Retinal pigment epithelial cell (primary cell): ENCODE results near the gene COL4A1.

Experiments
- DNase-seq: peaks from one replicate; pipeline ENCODE4 v3.0.0-alpha.2; 2010; ENCODE audit warnings: low read depth
- H3K4me3 ChIP-seq: 2 replicates; pipeline ENCODE4 v1.5.1; 2011; ENCODE audit warnings: mild to moderate bottlenecking, low read length, control low read depth, moderate library complexity
- TF ChIP-seq, protein P1 (sequence below): conservative IDR thresholded peaks from 2 replicates; pipeline ENCODE4 v1.5.1; 2011; ENCODE audit warnings: low read depth, low read length, control low read depth, inconsistent platforms

COL4A1 gene

DNA sequence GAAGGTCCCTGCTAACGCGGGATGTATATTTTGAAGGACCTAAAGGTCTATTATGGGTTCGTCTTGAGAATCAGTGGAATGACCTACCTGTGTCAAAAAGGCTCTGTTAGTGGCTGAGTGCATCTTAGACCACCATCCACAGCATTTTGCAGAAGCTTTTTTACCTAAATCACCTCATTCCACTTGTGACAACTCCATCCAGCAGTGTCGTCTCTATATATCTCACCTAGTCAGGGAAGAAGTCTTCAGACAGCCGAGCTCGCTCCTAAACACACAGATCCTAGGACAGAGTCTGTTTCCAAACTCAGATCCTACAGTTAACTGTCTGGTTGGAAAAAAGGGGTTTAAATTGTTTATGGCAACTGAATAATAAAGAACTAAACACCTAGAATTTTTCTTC is 33.7 kb downstream of the COL4A1 start:
- DNase-seq = no peak
- no peak overlapping the region for H3K4me3 ChIP-seq
- TF ChIP-seq, protein P1, sequence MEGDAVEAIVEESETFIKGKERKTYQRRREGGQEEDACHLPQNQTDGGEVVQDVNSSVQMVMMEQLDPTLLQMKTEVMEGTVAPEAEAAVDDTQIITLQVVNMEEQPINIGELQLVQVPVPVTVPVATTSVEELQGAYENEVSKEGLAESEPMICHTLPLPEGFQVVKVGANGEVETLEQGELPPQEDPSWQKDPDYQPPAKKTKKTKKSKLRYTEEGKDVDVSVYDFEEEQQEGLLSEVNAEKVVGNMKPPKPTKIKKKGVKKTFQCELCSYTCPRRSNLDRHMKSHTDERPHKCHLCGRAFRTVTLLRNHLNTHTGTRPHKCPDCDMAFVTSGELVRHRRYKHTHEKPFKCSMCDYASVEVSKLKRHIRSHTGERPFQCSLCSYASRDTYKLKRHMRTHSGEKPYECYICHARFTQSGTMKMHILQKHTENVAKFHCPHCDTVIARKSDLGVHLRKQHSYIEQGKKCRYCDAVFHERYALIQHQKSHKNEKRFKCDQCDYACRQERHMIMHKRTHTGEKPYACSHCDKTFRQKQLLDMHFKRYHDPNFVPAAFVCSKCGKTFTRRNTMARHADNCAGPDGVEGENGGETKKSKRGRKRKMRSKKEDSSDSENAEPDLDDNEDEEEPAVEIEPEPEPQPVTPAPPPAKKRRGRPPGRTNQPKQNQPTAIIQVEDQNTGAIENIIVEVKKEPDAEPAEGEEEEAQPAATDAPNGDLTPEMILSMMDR = no peak

DNA sequence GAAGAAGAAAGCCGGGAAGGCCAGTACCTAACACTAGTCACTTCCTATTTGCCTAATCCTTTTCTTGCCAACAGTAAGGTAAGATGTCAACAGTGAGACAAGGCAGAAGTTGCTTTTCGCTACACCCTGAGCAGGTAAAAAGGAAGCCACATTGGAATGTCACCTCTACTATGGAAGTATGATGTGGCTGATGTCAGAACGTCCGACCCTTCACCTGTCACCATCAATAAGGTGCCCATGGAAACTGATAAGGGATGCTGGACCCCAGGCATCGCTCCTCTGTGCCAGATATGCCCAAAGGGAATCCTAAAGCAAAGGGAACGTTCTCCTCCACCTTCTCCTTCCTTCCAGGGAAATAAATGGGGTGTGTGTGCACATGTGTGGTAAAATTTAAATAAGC is 34.3 kb downstream of the COL4A1 start:
- no peak for DNase-seq
- no peak overlapping the region for H3K4me3 ChIP-seq
- TF ChIP-seq, protein P1 = no peak

DNA sequence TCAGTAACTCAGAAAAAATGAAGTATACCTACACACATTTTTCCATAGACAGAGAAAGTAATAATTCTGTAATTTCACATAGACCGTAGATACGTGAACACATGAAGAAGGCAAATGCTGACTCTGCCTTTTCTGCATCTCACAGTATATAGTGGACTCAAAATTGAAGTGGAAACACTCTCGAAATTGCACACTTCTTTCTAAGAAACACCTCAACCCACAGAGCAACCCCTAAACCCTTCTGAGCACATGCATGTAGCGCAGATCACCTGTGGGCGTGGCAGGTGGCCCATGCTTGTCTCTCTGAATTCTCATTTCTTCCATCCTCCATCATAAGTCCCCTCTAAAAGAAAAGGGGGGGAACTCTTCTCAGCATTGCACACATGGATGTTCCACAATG is 34.7 kb downstream of the COL4A1 start:
- no peak overlapping the region for H3K4me3 ChIP-seq
- TF ChIP-seq, protein P1 = no peak
- no peak for DNase-seq

DNA sequence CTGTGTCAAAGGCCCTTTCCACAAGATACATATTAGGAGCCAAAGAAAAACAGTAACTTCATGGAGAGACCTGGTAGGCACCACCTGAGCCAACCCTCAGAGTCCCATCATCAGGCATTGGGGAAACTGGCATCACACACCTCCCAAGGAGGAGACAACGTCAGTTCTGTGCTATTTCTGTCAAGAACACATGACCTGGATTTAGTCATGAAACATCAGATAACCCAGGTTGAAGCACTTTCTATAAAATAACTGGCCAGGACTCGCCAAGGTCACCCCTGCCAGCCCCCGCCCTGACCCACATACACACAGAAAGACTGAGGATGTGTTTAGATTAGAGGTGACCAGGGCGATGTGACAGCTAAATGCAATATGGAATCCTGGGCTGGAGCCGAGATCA is 35.6 kb downstream of the COL4A1 start:
- DNase-seq = no peak
- TF ChIP-seq, protein P1 = no peak
- H3K4me3 ChIP-seq = no peak overlapping the region

DNA sequence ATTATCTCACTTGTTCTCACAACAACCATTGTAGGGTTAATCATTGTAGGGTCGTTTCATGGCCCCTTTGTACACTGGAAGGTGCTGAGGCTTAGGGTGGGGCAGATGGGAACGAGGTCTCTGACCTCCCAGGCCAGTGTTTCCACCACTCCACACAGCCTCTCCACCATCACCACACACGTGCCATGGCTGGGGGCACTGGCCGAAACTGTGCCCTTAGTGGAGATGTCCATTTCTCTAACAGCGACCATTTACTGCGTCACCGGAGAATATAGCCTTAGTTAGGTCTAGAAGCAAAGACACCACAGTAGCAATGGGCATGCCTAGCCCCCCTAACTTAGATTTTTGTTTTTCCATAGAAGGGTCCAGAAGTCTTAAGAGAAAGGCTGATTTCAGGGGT is 36.5 kb downstream of the COL4A1 start:
- no peak overlapping the region for H3K4me3 ChIP-seq
- TF ChIP-seq, protein P1 = no peak
- DNase-seq = no peak

DNA sequence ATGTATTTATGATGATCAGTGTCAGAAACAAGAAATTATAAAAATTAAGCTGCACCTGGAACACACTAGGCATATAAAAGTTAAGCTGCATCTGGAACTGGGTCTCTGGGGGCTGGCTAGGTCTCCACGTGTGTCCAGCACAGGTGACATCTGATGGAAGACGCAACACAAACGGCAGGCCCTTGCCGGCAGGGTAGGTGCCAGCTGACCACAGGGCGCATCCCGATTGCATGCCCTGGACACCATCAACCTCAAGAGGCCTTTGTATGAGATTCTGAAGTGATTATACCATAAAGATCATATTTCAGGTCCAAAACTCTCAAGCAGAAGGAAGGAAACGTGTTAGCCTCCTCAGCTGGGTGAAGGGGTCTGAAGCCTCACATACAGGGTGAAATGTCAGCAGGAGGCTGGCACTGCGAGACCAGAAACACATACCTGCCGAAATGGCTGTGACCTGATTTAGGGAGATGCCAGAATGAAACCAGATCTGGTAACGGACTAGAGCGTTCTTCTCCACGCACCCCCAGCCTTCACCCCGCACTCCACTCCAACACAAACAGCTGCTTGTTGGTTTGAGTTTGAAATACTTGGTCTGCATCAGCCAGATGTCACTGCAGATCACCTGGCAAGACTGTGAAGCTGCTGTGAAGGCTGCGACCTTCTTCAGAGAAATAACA is 37.3 kb downstream of the COL4A1 start:
- TF ChIP-seq, protein P1 = no peak
- H3K4me3 ChIP-seq = no peak overlapping the region
- no peak for DNase-seq

DNA sequence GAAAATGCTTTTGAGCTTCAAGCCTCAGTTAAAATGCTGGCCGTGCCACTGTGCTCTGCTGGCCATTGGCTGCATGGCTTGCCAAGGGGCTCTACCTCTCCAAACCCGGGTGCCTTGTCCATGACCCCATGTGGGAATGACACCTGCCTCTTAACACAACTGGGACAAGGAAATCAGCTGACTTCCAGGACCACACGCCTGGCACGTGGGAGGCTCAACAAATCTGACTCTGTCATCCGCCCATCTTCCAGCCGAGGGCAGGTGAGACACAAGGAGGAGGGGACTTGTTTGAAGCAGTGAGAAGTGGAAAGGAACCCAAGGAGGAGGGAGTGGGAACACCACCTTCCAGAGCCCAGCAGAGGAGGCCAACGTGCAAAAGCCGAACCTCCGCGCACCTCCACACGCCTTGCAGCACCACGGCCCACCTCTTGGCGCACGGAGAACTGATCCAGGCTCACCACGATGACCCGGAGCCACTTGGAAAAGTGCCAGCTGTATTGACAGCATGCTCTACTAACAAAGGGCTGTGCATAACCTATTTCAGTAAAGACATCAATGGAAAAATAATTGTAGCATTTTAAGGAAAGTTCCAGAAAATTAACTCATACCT is 38.3 kb downstream of the COL4A1 start:
- DNase-seq = no peak
- TF ChIP-seq, protein P1 = no peak

More for the DNA sequence above, 38.3 kb downstream of the COL4A1 start:
- H3K4me3 ChIP-seq = no peak overlapping the region
